ENCODE data around the gene TBC1D13.
A peak's percentile ranks its signal among the peaks of the same experiment; 100 is the strongest.
"Not testable (repeated sequence)": the region's sequence is repeated elsewhere in the genome, so short reads cannot be mapped to it uniquely, and the experiment has no call there.

The TBC1D13 gene

GRCh38 chr9:128782669-128783068 lies 4.4 kb upstream of the TBC1D13 start:
- DNase-seq (ENCODE audit: low read depth in 1 of 2, low spot score in 1 of 2), result no peak

DNA sequence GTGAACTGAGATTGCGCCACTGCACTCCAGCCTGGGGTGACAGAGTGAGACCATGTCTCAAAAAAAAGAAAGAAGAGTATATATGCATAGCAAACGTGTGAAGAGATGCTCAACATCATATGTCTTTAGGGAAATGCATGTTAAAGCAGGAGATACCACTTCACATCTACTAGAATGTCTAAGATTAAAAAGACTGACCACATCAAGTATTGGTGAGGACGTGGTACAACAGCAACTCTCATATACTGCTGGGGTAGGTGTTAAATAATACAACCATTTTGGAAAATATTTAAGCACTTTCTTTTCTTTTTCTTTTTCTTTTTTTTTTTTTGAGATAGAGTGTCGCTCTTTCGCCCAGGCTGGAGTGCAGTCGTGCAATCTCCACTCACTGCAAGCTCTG lies 1.6 kb upstream of the TBC1D13 start:
- DNase-seq (ENCODE audit: low read depth in 1 of 2, low spot score in 1 of 2), result no peak

- no peak for DNase-seq (ENCODE audit: low read depth in 1 of 2, low spot score in 1 of 2)
Measured at GRCh38 chr9:128787659-128788058, 606 bp downstream of the TBC1D13 start.

GRCh38 chr9:128788445-128788844 lies 1.4 kb downstream of the TBC1D13 start:
- no peak for DNase-seq (ENCODE audit: low read depth in 1 of 2, low spot score in 1 of 2)

- DNase-seq (ENCODE audit: low read depth in 1 of 2, low spot score in 1 of 2), result no peak
Measured at GRCh38 chr9:128790536-128790935, 3.5 kb downstream of the TBC1D13 start.

- DNase-seq (ENCODE audit: low read depth in 1 of 2, low spot score in 1 of 2), result no peak
Measured at GRCh38 chr9:128792134-128792533, 5.1 kb downstream of the TBC1D13 start.

DNA sequence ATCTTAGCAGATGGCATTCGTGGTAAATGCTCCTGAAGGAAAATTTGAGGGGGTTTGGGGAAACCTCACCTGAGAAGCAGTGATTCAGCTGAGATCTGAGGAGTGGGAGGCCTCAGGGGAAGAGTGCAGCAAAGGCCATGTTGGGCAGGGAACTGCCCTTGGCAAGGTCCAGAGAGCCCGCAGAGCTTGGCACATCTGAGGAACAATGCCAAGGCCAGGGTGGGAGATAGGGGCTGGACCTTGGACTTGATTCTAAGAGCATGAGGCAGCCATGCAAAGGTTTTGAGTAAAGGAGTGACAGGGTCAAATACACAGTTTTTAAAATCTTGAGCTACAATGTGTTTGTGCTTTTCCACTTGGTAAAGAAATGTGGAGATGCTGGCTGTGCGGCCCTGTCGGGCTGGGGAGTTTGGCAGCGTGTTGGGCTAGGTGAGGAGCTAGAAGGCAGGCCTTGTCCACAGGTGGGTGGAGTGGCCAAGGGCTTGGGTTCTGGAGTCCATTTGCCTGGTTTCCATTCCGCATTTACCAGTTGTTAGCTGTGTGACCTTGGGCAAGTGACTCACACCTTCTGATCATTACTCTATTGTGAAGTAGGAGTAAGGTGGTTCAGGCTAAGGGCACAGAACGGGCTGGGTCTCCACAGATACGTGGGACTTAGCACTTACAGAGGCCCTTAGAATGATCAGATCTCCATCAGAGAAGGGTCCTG lies 6.1 kb downstream of the TBC1D13 start:
- no peak for DNase-seq (ENCODE audit: low read depth in 1 of 2, low spot score in 1 of 2)

GRCh38 chr9:128794961-128795360 lies 7.9 kb downstream of the TBC1D13 start:
- not testable (repeated sequence) for DNase-seq (ENCODE audit: low read depth in 1 of 2, low spot score in 1 of 2)

DNA sequence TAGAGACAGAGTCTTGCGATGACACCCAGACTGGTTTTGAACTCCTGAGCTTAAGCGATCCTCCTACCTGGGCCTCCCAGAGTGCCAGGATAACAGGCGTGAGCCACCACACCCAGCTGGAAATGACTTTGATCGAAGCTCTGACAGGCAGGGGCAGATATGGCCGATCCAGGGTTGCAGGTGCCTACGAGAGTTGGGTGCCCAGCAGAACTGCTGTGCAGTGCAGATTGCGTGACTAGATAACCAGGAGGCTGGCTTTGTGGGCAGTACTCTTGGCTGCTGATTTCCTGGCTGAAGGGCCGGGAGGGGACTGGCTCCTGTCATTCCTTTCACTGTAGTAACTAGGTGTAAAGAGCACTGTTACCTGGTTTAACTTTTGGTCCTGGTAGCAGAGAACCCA lies 11.8 kb downstream of the TBC1D13 start:
- DNase-seq (ENCODE audit: low read depth in 1 of 2, low spot score in 1 of 2), result no peak

DNA sequence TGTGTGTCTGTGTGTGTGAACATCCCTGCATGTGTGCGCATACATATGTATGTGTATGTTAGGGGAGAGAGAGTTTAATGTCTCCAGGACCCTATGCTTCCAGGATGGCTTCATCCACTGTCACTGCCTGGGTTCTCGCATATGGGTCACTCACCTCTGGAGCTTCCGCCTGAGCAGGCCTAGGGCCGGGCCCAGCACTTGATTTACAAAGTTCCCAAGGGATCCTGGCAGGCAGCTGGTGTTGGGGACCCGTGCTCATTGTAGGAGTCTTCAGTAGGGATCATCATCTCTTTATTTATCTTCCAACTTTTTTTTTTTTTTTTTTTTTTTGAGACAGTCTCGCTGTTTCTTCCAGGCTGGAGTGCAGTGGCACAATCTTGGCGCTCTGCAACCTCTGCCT lies 13.0 kb downstream of the TBC1D13 start:
- no peak for DNase-seq (ENCODE audit: low read depth in 1 of 2, low spot score in 1 of 2)

DNA sequence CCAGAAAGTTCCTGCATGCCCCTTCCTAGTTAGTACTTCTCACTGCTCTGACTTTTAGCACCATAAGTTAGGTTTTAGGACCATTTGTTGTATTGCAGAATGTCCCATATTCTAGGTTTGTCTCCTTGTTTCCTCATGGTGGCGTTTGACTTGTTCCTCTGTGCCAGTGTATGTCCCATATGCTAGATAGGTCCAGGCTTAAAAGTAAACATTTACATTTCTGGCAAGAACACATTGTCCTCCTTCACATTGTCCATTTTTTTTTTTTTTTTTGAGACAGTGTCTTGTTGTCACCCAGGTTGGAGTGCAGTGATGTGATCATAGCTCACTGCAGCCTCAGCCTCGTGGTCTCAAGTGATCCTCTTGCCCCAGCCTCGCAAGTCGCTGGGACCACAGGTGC lies 15.4 kb downstream of the TBC1D13 start:
- no peak for DNase-seq (ENCODE audit: low read depth in 1 of 2, low spot score in 1 of 2)

GRCh38 chr9:128805661-128806060 lies 18.6 kb downstream of the TBC1D13 start:
- no peak for DNase-seq (ENCODE audit: low read depth in 1 of 2, low spot score in 1 of 2)

GRCh38 chr9:128807827-128808226 lies 20.8 kb downstream of the TBC1D13 start:
- DNase-seq (ENCODE audit: low read depth in 1 of 2, low spot score in 1 of 2), result no peak

GRCh38 chr9:128808543-128808942 lies 21.5 kb downstream of the TBC1D13 start:
- DNase-seq (ENCODE audit: low read depth in 1 of 2, low spot score in 1 of 2), result no peak

- no peak for DNase-seq (ENCODE audit: low read depth in 1 of 2, low spot score in 1 of 2)
Measured at GRCh38 chr9:128809036-128809599, 22.1 kb downstream of the TBC1D13 start.

DNA sequence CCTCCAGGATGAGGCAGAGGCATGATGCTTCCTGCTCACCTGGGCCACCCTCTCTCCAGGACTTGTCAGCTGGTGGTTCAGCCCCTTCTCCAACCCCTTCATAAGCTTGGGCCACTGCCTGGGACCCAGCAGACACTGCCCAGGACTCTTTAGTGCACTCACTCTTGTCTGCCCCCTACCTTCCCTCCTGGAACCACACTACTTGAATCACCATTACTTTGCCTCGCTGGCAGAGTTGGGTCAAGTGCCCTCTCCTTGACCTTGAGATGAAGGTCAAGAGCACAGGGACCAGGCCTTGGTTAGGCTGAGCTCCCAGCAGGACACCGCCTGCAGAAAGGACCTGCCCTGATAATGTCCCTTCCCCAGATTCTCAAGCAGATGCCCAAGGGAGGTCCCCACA lies 22.8 kb downstream of the TBC1D13 start:
- DNase-seq (ENCODE audit: low read depth in 1 of 2, low spot score in 1 of 2), result no peak

DNA sequence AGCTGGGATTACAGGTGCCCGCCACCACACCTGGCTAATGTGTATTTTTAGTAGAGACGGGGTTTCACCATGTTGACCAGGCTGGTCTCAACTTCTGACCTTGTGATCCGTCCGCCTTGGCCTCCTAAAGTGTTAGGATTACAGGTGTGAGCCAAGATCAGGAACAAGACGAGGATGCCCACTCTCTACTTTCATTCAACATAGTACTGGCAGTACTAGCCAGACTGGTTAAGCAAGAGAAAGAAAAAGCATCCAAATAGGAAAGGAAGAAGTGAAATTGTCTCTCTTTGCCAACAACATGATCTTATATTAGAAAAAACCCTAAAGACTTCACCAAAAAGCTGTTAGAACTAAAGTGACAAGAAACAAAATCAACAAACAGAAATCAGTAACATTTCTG lies 23.8 kb downstream of the TBC1D13 start:
- DNase-seq (ENCODE audit: low read depth in 1 of 2, low spot score in 1 of 2), result no peak

- peak; percentile 96 to 97 for DNase-seq (ENCODE audit: low read depth in 1 of 2, low spot score in 1 of 2)
Measured at GRCh38 chr9:128818099-128818838, 31.2 kb downstream of the TBC1D13 start, which contains the start of gene ENDOG. Gene ENDOG (plus strand): TSS chr9:128818500. CDS start chr9:128818685, 185 bp downstream.

- DNase-seq (ENCODE audit: low read depth in 1 of 2, low spot score in 1 of 2), result peak; percentile 11 to 15
Measured at GRCh38 chr9:128818839-128819715, 32.0 kb downstream of the TBC1D13 start.

DNA sequence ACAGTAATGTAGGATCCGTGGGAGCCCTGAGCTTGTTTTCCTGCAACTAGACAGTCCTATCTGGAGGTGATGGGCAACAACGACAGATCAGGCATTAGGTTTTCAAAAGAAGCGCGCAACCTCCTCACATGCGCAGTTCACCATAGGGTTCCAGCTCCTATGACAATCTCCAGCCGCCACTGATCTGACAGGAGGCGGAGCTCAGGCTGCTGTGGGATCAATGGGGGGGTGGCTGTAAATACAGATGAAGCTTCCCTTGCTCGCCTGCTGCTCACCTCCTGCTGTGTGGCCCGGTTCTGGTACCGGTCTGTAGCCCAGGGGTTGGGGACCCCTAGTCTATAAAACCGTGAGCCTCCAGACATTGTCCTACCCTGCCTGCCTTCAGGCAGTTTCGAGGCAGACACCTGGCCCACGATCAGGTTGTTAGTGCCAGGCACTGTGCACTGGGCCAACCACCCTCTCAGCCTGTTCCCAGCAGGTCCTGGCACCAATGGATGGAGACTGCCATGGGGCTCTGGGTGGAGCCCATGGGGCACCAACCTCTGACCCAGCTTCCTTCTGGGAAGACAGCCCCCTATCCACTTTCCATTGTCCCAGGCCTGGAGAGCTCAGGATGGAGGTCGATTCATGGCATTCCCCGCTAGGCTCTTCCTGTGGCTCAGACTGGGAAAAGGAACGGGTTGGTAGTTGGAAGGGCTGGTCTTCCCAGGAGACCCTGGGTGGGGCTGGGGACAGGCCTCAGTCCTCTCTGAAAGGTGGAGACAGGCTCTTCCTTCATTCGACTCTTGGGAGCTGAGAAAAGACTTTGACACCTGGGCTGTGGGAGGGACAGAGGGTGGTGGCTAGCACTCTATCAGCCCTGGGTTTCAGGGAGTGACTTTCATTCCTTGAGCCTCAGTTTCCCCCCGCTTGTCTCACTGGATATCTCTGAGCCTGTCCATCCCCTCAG lies 32.9 kb downstream of the TBC1D13 start:
- no peak for DNase-seq (ENCODE audit: low read depth in 1 of 2, low spot score in 1 of 2)
